Measurements from ENCODE around the gene FOXD2.

Gene FOXD2

GRCh38 chr1:47399138-47399845 lies 38.6 kb upstream of the FOXD2 start:
- no peak overlapping the region for H3K4me3 ChIP-seq (ENCODE audit: low read depth, low read length)
- no peak for DNase-seq (ENCODE audit: low read depth)
- TF ChIP-seq CTCF (conservative IDR thresholded peaks at IDR 0.05; ENCODE audit: low read depth, low read length) = no peak

GRCh38 chr1:47399846-47400155 lies 38.0 kb upstream of the FOXD2 start:
- TF ChIP-seq CTCF (conservative IDR thresholded peaks at IDR 0.05; ENCODE audit: low read depth, low read length) = no peak
- H3K4me3 ChIP-seq (ENCODE audit: low read depth, low read length) = no peak overlapping the region
- no peak for DNase-seq (ENCODE audit: low read depth)

- no peak for TF ChIP-seq CTCF (conservative IDR thresholded peaks at IDR 0.05; ENCODE audit: low read depth, low read length)
- no peak overlapping the region for H3K4me3 ChIP-seq (ENCODE audit: low read depth, low read length)
- DNase-seq (ENCODE audit: low read depth) = no peak
Observed at GRCh38 chr1:47401761-47402160, 36.1 kb upstream of the FOXD2 start.

GRCh38 chr1:47402591-47402990 lies 35.3 kb upstream of the FOXD2 start:
- DNase-seq (ENCODE audit: low read depth) = no peak
- no peak for TF ChIP-seq CTCF (conservative IDR thresholded peaks at IDR 0.05; ENCODE audit: low read depth, low read length)
- no peak overlapping the region for H3K4me3 ChIP-seq (ENCODE audit: low read depth, low read length)

- TF ChIP-seq CTCF (conservative IDR thresholded peaks at IDR 0.05; ENCODE audit: low read depth, low read length) = no peak
- no peak overlapping the region for H3K4me3 ChIP-seq (ENCODE audit: low read depth, low read length)
- no peak for DNase-seq (ENCODE audit: low read depth)
Observed at GRCh38 chr1:47403321-47403910, 34.4 kb upstream of the FOXD2 start.

GRCh38 chr1:47405697-47406096 lies 32.1 kb upstream of the FOXD2 start:
- no peak for DNase-seq (ENCODE audit: low read depth)

More at GRCh38 chr1:47405697-47406096, 32.1 kb upstream of the FOXD2 start:
- no peak for TF ChIP-seq CTCF (conservative IDR thresholded peaks at IDR 0.05; ENCODE audit: low read depth, low read length)
- no peak overlapping the region for H3K4me3 ChIP-seq (ENCODE audit: low read depth, low read length)

Measured in choroid plexus epithelial cell (primary cell).